HG03045 (cell line): Measurements from ENCODE around the gene RHOXF1.
"Not testable (repeated sequence)": the region's sequence is repeated elsewhere in the genome, so short reads cannot be mapped to it uniquely, and the experiment has no call there.

ENCODE experiments used
- ATAC-seq: cut with Tn5 transposase; IDR thresholded peaks from one replicate; pipeline ENCODE4 v1.9.1; 2021; ENCODE audit warnings: mild to moderate bottlenecking, moderate library complexity; ENCODE audit not compliant: unreplicated experiment

The RHOXF1 gene

GRCh38 chrX:120115438-120115963, at the start of gene RHOXF1:
TSS of gene RHOXF1 (minus strand) at chrX:120115913. CDS start at chrX:120115862, 51 bp downstream.
- no peak for ATAC-seq

GRCh38 chrX:120159086-120159485, 43.4 kb upstream of the RHOXF1 start:
- ATAC-seq, result not testable (repeated sequence)

DNA sequence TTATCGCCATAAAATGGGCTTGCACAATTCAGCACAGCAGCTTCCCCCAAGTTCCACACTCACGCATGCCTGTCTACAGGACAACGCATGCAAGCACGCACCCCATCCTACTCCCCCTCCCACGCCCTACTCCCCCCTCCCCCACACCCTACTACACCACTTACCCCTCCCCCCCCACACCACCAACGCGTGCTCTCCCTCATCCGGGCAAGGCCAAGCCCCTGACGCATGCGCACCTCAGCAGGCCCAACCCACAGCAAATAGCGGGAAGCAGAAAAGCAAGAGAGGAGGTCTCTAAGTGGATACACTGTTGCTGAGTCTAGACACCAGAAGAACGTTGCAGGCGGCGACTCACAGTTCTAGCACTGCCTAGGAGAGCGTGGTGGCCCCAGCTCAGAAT, 42.6 kb upstream of the RHOXF1 start, which contains the start of gene RHOXF2:
Gene RHOXF2 (plus strand): TSS at position 301 of the 400 bp plus-strand sequence. CDS start 138 bp downstream, outside the sequence.
- ATAC-seq, result not testable (repeated sequence)

DNA sequence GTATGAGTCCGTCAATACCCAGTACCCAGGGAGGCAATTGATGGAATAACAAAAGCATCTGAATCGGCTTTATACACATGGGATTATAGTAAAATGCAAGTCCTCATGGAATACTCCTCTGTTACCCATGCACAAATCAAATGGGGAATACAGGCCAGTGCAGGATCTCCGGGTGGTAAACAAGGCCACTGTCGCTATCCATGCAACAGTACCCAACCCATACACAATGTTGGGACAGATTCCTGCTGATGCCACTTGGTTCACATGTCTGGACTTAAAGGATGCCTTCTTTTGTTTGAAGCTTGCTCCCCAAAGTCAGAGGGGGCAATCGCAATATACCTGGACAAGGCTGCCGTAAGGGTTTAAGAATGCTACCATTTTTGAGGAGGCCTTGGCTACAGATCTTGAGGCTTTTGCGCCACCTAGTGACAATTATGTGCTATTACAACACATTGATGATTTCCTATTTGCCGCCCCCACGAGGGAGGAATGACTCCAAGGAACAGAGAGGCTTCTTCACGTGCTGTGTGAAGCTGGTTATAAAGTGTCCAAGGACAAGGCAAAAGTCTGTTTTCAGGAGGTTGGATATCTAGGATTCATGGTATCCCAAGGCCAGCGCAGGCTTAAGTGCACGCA, 34.5 kb upstream of the RHOXF1 start:
- not testable (repeated sequence) for ATAC-seq

DNA sequence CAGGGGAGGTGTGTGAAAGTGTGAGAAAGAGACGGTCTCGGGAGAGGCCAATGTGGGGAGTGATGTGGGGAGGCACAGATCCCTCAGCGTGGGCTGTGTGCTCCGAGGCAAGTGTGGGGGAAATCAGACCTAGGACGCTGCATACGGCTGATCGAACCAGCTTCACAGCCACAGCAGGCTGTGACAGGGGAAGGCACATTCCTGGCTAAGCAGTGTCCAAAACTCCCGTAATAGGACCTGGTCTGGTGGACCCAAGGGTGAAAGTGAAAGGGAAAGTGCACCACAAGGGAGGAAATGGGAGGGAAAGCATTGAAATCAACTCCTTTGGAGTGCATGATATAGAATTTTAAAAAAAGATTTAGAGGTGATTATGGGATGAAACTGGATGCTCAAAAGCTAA, 31.8 kb upstream of the RHOXF1 start:
- ATAC-seq, result no peak

DNA sequence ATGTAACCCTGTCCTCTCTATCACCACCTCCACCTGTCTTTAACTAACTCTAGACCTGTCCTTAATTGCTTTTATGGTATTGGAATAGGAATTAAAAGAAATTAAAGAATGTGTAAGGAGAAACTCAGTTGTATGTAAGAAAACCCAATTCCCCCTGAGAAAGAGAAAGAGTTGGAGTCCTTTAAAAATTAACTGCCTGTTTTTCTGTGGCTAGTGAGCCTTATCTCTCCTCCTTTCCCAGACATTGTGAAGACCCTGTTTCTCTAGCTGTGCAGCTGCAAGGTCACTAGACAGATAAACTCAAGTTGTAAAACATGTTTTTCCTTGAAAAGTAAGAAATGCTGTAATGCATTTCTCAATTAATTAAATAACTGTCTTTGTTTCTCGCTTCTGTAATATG, 30.6 kb upstream of the RHOXF1 start:
- ATAC-seq, result not testable (repeated sequence)

GRCh38 chrX:120145295-120145925, 29.7 kb upstream of the RHOXF1 start:
- no peak for ATAC-seq

- no peak for ATAC-seq
These were observed 28.6 kb upstream of the RHOXF1 start for GRCh38 chrX:120144178-120144844.

- ATAC-seq, result no peak
These were observed 24.7 kb upstream of the RHOXF1 start for GRCh38 chrX:120140293-120140981.

- ATAC-seq, result no peak
These were observed 21.7 kb upstream of the RHOXF1 start for GRCh38 chrX:120137439-120137838.

DNA sequence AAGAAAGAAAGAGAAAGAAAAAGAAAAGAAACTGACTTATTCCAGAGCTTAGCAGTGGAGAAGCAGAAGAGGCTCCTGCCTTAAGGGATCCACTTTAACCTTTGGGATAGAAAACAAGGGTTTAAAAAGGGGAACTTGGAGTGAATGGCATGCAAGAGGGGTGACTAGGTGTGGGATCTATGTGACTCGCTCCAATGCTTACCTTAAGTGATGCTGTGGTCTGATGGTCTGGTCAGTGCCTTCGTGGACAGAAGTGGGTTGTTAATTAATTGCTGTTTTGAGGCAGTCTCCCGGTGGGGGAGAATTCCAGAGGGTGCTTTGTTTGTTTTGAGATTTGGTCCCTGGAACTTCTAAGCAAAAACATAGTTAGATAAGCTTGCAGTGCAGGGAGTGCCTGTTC, 21.1 kb upstream of the RHOXF1 start:
- no peak for ATAC-seq

DNA sequence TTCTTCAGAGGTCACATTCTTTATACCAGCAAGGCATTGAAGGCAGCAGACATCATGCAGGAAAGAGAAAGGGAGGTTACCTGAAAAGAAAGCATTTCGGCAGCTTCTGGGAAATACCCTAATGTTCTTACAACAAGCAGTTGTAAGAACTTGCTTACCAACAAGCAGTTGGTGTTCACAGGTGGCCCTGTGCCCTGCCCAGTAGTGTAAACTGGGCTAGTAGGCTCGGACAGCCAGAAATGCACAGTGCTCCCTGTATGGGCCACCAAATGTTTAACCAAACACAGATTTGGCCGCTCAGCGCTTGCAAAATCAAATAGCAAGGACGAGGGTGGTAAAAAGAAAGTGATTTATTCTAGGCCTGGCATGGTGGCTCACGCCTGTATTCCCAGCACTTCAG, 20.4 kb upstream of the RHOXF1 start:
- ATAC-seq, result no peak

DNA sequence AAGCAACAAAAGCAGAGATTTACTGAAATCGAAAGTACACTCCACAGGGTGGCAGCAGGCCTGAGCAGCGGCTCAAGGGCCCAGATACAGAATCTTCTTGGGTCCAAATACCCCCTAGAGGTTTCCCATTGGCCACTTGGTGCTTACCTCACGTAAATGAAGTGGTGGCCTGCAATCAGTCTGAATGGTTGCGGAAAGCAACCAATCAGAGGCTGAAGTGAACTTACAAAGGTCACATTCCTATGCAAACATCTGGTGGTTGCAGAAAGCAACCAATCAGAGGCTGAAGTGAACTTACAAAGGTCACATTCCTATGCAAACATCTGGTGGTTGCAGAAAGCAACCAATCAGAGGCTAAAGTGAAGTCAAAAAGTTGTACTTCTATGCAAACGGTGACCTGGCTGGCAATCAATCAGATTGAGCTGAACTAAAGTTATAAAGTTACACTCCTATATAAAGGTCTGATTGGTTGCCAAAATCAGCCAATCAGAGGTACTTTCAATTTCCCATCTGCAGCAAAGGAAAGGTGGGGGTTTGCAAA, 12.7 kb upstream of the RHOXF1 start:
- not testable (repeated sequence) for ATAC-seq

DNA sequence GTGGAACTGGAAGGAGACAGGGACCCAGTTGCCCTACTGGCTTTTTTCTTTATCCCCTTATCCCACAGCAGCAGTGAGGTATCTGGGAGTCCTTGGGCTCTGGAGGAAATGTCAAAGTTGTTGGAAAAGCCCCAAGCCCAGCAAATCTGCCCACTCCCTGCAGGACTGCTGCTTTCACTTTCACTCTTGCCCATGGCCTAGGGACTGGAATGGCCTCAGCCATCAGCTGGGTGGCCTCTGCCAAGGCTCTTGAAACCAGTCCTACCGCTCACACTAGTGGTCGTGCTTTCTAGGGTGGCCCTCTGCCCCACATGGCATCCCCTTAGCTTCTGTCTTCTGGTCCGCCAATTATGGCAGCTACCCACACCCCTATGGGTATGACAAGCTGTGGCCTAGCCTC, 9.7 kb upstream of the RHOXF1 start:
- no peak for ATAC-seq

- no peak for ATAC-seq
These were observed 4.5 kb upstream of the RHOXF1 start for GRCh38 chrX:120120223-120120622.

GRCh38 chrX:120111611-120112010, 4.1 kb downstream of the RHOXF1 start:
- ATAC-seq, result no peak

DNA sequence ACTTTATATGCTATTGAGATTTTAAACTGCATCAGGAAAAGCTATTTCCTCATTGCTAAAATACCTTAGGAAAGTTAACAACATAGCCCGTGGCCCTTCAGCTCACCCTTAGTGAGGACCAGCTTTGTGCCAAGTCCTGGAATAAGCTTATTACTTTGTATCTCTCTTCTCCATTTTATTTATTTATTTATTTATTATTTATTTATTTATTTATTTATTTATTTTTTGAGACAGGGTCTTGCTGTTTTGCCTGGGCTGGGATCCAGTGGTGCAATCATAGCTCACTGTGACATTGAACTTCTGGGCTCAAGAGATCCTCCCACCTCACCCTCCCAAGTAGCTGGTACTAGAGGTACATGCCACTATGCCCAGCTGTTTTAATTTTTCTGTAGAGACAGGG, 6.3 kb downstream of the RHOXF1 start:
- no peak for ATAC-seq

DNA sequence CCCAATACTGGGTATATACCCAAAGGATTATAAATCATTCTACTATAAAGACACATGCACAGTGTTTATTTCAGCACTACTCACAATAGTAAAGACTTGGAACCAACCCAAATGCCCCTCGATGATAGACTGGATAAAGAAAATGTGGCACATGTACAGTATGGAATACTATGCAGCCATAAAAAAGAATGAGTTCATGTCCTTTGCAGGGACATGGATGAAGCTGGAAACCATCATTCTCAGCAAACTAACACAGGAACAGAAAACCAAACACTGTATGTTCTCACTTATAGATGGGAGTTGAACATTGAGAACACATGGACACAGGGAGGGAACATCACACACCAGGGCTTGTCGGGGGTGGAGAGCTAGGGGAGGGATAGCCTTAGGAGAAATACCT, 11.0 kb downstream of the RHOXF1 start:
- ATAC-seq, result not testable (repeated sequence)

- ATAC-seq, result not testable (repeated sequence)
These were observed 14.7 kb downstream of the RHOXF1 start for GRCh38 chrX:120101057-120101456.

DNA sequence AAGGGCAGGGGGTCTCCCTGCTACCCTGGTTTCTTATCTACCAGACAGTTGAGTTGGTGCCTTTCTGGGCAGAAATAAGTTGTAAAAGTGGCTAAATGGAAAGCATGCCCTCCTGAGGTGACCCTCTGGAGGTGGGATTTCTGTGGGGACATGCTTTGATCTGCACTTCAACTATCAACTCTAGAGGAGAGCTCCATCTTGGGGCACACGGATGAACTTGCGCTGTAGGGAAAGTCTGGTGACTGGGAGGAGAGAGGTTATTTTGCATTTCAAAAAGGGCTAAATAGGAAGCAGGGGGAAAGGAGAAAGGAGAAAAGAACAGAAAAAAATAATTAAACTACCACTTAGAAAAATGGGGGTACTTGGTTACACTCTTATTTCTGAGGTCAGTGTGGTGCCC, 25.5 kb downstream of the RHOXF1 start:
- no peak for ATAC-seq
